NCI-H526 (cell line): ENCODE results near the gene FCAMR.

Experiments
- DNase-seq, 2 experiments: peaks; one replicate each; lab custom pipeline; 2025; lab: John Stamatoyannopoulos, UW

Gene FCAMR

GRCh38 chr1:206998816-206999215, 28.6 kb upstream of the FCAMR start:
- DNase-seq, result no peak

GRCh38 chr1:206992790-206993189, 22.5 kb upstream of the FCAMR start:
- peak in 1 of 2 experiments; percentile 1 for DNase-seq

GRCh38 chr1:206987873-206988272, 17.6 kb upstream of the FCAMR start:
- no peak for DNase-seq

- no peak for DNase-seq
Measured at GRCh38 chr1:206986885-206987284, 16.6 kb upstream of the FCAMR start.

- DNase-seq, result peak; percentile 31 to 43
Measured at GRCh38 chr1:206986402-206986801, 16.1 kb upstream of the FCAMR start.

- no peak for DNase-seq
Measured at GRCh38 chr1:206985162-206985749, 15.0 kb upstream of the FCAMR start.

- peak in 1 of 2 experiments; percentile 61 for DNase-seq
Measured at GRCh38 chr1:206982216-206982615, 12.0 kb upstream of the FCAMR start.

GRCh38 chr1:206979379-206980043, 9.3 kb upstream of the FCAMR start:
- peak in 1 of 2 experiments; percentile 19 for DNase-seq

- DNase-seq, result no peak
Measured at GRCh38 chr1:206978259-206978658, 8.0 kb upstream of the FCAMR start.

GRCh38 chr1:206975306-206975705, 5.0 kb upstream of the FCAMR start:
- no peak for DNase-seq

GRCh38 chr1:206974140-206974539, 3.9 kb upstream of the FCAMR start:
- no peak for DNase-seq

GRCh38 chr1:206972728-206973127, 2.5 kb upstream of the FCAMR start:
- no peak for DNase-seq

GRCh38 chr1:206971029-206971655, 882 bp upstream of the FCAMR start:
- DNase-seq, result no peak

GRCh38 chr1:206969090-206969489, 1.2 kb downstream of the FCAMR start:
- DNase-seq, result no peak

GRCh38 chr1:206967096-206967849, 3.0 kb downstream of the FCAMR start:
- no peak for DNase-seq

GRCh38 chr1:206965781-206966180, 4.5 kb downstream of the FCAMR start:
- DNase-seq, result no peak

GRCh38 chr1:206963740-206964139, 6.5 kb downstream of the FCAMR start:
- DNase-seq, result no peak

- DNase-seq, result no peak
Measured at GRCh38 chr1:206963119-206963712, 7.0 kb downstream of the FCAMR start.

GRCh38 chr1:206962272-206962671, 8.0 kb downstream of the FCAMR start:
- no peak for DNase-seq

GRCh38 chr1:206961668-206962067, 8.6 kb downstream of the FCAMR start:
- DNase-seq, result no peak

- DNase-seq, result no peak
Measured at GRCh38 chr1:206960676-206961386, 9.4 kb downstream of the FCAMR start.

- DNase-seq, result no peak
Measured at GRCh38 chr1:206958144-206958543, 12.1 kb downstream of the FCAMR start.
